Endothelial cell of umbilical vein (primary cell): ENCODE measurements around the gene HIP1. TPM values are rescaled to one million over a fixed set of nuclear protein-coding genes. Genes with fewer than 3 reads are reported as not detected.

Experiments
- BruUV-seq: library from RNA; stranded (reverse); fragments of 400-500 nt; replicated peaks from 2 replicates; lab custom pipeline; 2021; lab: Mats Ljungman, UMichigan
- CTCF ChIA-PET: fragments of 300-600, 350-600 bp; sonication (Branson Sonifier 250); formaldehyde crosslinking; loops from one replicate; lab custom pipeline; 2021; ENCODE audit warnings: antibody characterized with exemption, inconsistent platforms; lab: Charles Lee
- POLR2A ChIA-PET: fragments of 300-600, 350-600 bp; sonication (Branson Sonifier 250); formaldehyde crosslinking; loops from one replicate; lab custom pipeline; 2021; ENCODE audit warnings: antibody characterized with exemption, inconsistent platforms; lab: Charles Lee
- DNase-seq: peaks from one replicate; pipeline ENCODE4 v3.0.0-alpha.2; 2011; ENCODE audit warnings: low read depth, low spot score
- FAIRE-seq: peaks from 2 replicates; lab custom pipeline; 2011; peaks lifted over from hg19 to GRCh38; lab: Jason Lieb, UNC
- H2AFZ ChIP-seq: 2 replicates; pipeline ENCODE4 v1.6.0; 2012; ENCODE audit warnings: low read depth, low read length, control low read depth, inconsistent platforms
- H3K27ac ChIP-seq: 2 replicates; pipeline ENCODE4 v1.5.1; 2011; ENCODE audit warnings: low read depth, mild to moderate bottlenecking, control low read depth, low read length, moderate library complexity; ENCODE audit not compliant: insufficient read depth
- H3K27me3 ChIP-seq, 2 experiments: 2 replicates each; pipeline versions ENCODE4 v1.6.0 to v1.6.1; 2011; ENCODE audit warnings: low read length in 2 of 2, mixed read lengths in 1 of 2; ENCODE audit not compliant: control insufficient read depth in 2 of 2, insufficient read depth in 2 of 2
- H3K36me3 ChIP-seq, 2 experiments: 2 replicates in 1 of 2; 3 replicates in 1 of 2; pipeline ENCODE4 v1.5.1; 2011; ENCODE audit warnings: low read length in 2 of 2, mild to moderate bottlenecking in 1 of 2, moderate library complexity in 1 of 2; ENCODE audit not compliant: control insufficient read depth in 2 of 2, insufficient read depth in 2 of 2; ENCODE audit errors: extremely low read depth in 1 of 2
- H3K4me1 ChIP-seq: 3 replicates; pipeline ENCODE4 v1.5.1; 2011; ENCODE audit warnings: mild to moderate bottlenecking, low read length; ENCODE audit not compliant: control insufficient read depth, insufficient read depth; ENCODE audit errors: extremely low read depth
- H3K4me2 ChIP-seq: 2 replicates; pipeline ENCODE4 v1.6.1; 2011; ENCODE audit warnings: low read length, control low read depth, mixed read lengths; ENCODE audit not compliant: insufficient read depth
- H3K4me3 ChIP-seq, 3 experiments: fragments of 200-600 bp in 1 of 3; sonication (generic), shearing (Covaris generic) in 1 of 3; replicated peaks in 1 of 3; 2 replicates each; pipeline ENCODE4 v1.5.1; 2011 to 2016; ENCODE audit warnings: control low read depth in 3 of 3, low read length in 3 of 3, mild to moderate bottlenecking in 2 of 3, inconsistent platforms in 1 of 3, low read depth in 1 of 3, moderate library complexity in 1 of 3; ENCODE audit not compliant: insufficient read depth in 1 of 3
- H3K79me2 ChIP-seq: 2 replicates; pipeline ENCODE4 v1.6.0; 2012; ENCODE audit warnings: low read length, inconsistent platforms; ENCODE audit not compliant: control insufficient read depth, insufficient read depth
- H3K9ac ChIP-seq: replicated peaks from 2 replicates; pipeline ENCODE3; 2011; ENCODE audit warnings: low read length, control low read depth; ENCODE audit not compliant: insufficient read depth; ENCODE audit errors: extremely low read depth
- H3K9me1 ChIP-seq: replicated peaks from 3 replicates; pipeline ENCODE4 v1.6.0; 2011; ENCODE audit warnings: mild to moderate bottlenecking, low read length; ENCODE audit not compliant: control insufficient read depth, insufficient read depth; ENCODE audit errors: extremely low read depth
- H3K9me3 ChIP-seq: replicated peaks from 2 replicates; pipeline ENCODE4 v1.5.1; 2012; ENCODE audit warnings: low read length, inconsistent platforms; ENCODE audit not compliant: control insufficient read depth, insufficient read depth
- H4K20me1 ChIP-seq: replicated peaks from 2 replicates; pipeline ENCODE3; 2011; ENCODE audit warnings: mild to moderate bottlenecking, low read length; ENCODE audit not compliant: control insufficient read depth, insufficient read depth; ENCODE audit errors: extremely low read depth
- EZH2 ChIP-seq: IDR thresholded peaks from 2 replicates; pipeline ENCODE4 v1.6.1; 2012; ENCODE audit warnings: borderline replicate concordance, low read depth, mild to moderate bottlenecking, moderate library complexity, low read length, inconsistent platforms; ENCODE audit not compliant: severe bottlenecking
- FOS ChIP-seq: IDR thresholded peaks from 2 replicates; pipeline ENCODE4 v1.6.1; 2011; ENCODE audit warnings: mild to moderate bottlenecking, low read length, moderate library complexity, borderline replicate concordance; ENCODE audit not compliant: insufficient read depth
- GATA2 ChIP-seq: IDR thresholded peaks from 2 replicates; pipeline ENCODE4 v1.7.0; 2011; ENCODE audit warnings: low read depth, mild to moderate bottlenecking, moderate library complexity, mixed read lengths, low read length; ENCODE audit not compliant: insufficient read length, insufficient read depth
- JUN ChIP-seq: IDR thresholded peaks from 2 replicates; pipeline ENCODE4 v1.6.1; 2011; ENCODE audit warnings: borderline replicate concordance, low read depth; ENCODE audit not compliant: insufficient read length, insufficient read depth
- MYC ChIP-seq: IDR thresholded peaks from one replicate; pipeline ENCODE4 v1.6.1; 2011; ENCODE audit warnings: mild to moderate bottlenecking, low read depth, low read length
- POLR2A ChIP-seq: IDR thresholded peaks from 2 replicates; pipeline ENCODE4 v1.6.1; 2012; ENCODE audit warnings: low read depth, mild to moderate bottlenecking, control low read depth, low read length
- POLR2AphosphoS5 ChIP-seq: IDR thresholded peaks from 2 replicates; pipeline ENCODE4 v1.6.1; 2012; ENCODE audit warnings: low read depth, mild to moderate bottlenecking, control low read depth, low read length, moderate library complexity; ENCODE audit not compliant: insufficient read depth
- dilution Hi-C: fragments of 300-500 bp; cut with MboI; formaldehyde crosslinking; loops from one replicate; pipeline ENCODE4 v1.15.0; 2019; ENCODE audit warnings: low sequenced_read_pairs; ENCODE audit not compliant: extremely low pct_ligation_motif_present
- intact Hi-C: fragments of 100-400 bp; cut with micrococcal nuclease; formaldehyde crosslinking; loops from one replicate; pipeline ENCODE4 v1.10.0; 2022
- polyA plus RNA-seq, 4 experiments: library from polyadenylated mRNA; depleted of rRNA in 3 of 4; stranded (reverse) in 3 of 4; unstranded in 1 of 4; fragments of >200 nt; gene quantifications; 2 replicates each; pipeline versions ENCODE4 v1.2.1 to v1.2.3, GENCODE V29; 2011 to 2012; ENCODE audit warnings: missing spikeins in 1 of 4
- total RNA-seq: library from RNA; stranded (reverse); gene quantifications from 2 replicates; pipeline ENCODE4 v1.2.3, GENCODE V29; 2021
- TF ChIP-seq, protein P1 (sequence below), 2 donors: IDR thresholded peaks; 1 replicate in 1 of 2; 2 replicates in 1 of 2; pipeline ENCODE4 v1.5.1; 2011; ENCODE audit warnings: low read length in 2 of 2, mild to moderate bottlenecking in 2 of 2, moderate library complexity in 2 of 2, control low read depth in 1 of 2, inconsistent platforms in 1 of 2, low read depth in 1 of 2; ENCODE audit not compliant: insufficient read depth in 1 of 2; ENCODE audit errors: extremely low read depth in 1 of 2
- TF ChIP-seq, protein P2 (sequence below): IDR thresholded peaks from 2 replicates; pipeline ENCODE4 v1.6.1; 2011; ENCODE audit not compliant: insufficient read depth, insufficient read length

HIP1 gene
- total and polyA plus RNA-seq, 2 donors (not counting 3 experiments of a cell fraction or from before 2014, with no cell fraction given): 23.7 to 47.6 TPM

DNA sequence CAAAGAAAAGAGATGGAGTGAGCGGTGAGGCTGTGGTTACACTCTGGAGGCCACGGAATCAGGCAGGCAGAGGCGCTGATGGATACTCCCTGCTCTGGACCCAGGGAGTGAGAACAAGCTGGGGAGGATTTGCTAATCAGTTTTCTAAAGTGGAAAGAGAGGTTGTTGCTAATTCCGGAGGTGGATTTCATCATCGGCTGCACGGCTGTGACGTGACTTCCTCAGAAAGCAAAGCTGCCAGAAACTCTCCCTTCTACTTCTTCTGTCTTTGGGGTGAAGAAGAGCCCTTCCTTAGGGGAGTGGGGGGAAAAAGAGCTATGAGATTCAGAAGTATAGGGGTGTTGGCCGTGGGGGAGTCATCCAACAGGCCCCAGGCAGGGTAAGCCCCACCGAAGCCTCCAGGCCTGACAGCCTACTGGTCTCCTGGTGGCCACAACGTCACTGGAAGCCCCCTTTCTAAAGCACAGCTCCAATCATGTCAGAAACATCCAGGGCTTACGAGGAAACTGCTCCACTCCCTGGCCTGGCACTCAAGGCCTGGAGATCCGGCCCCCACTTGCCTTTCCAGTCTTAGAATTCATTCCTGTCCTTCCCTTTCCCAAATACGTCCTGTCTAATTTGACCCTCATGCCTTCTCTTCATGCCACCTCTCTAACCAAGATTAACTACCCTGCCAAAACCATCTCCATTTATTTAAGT lies 114.5 kb downstream of the HIP1 start:
- H3K27me3 ChIP-seq: no peaks in the 10 kb centered on the region
- no peak overlapping the region for H3K4me3 ChIP-seq
- TF ChIP-seq, protein P1, sequence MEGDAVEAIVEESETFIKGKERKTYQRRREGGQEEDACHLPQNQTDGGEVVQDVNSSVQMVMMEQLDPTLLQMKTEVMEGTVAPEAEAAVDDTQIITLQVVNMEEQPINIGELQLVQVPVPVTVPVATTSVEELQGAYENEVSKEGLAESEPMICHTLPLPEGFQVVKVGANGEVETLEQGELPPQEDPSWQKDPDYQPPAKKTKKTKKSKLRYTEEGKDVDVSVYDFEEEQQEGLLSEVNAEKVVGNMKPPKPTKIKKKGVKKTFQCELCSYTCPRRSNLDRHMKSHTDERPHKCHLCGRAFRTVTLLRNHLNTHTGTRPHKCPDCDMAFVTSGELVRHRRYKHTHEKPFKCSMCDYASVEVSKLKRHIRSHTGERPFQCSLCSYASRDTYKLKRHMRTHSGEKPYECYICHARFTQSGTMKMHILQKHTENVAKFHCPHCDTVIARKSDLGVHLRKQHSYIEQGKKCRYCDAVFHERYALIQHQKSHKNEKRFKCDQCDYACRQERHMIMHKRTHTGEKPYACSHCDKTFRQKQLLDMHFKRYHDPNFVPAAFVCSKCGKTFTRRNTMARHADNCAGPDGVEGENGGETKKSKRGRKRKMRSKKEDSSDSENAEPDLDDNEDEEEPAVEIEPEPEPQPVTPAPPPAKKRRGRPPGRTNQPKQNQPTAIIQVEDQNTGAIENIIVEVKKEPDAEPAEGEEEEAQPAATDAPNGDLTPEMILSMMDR (IDR thresholded peaks at IDR 0.05; ENCODE audit: extremely low read depth in 1 of 2, insufficient read depth in 1 of 2, low read depth in 1 of 2, low read length in 2 of 2): no peak
- TF ChIP-seq FOS (no peak), POLR2AphosphoS5 (no peak), GATA2 (no peak), JUN (no peak), POLR2A (no peak), EZH2 (no peak), MYC (no peak)
- TF ChIP-seq, protein P2, sequence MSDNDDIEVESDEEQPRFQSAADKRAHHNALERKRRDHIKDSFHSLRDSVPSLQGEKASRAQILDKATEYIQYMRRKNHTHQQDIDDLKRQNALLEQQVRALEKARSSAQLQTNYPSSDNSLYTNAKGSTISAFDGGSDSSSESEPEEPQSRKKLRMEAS: no peak
- no peaks in the 10 kb centered on the region for H3K79me2 ChIP-seq
- ChIA-PET CTCF (interaction anchor here (1.0 to 1.3 kb wide), 4 partner anchors 10 to 138 kb away, joined by 3 read pairs; no protein-coding TSS in a partner anchor), POLR2A (no interaction called here)
- H3K36me3 ChIP-seq: no peaks in the 10 kb centered on the region
- BruUV-seq: no TSS peak
- FAIRE-seq: no peak
- intact Hi-C loops: no loop called here
- H3K27ac ChIP-seq: no peak overlapping the region
- H3K9ac ChIP-seq: no peak overlapping the region
- no peak overlapping the region for H2AFZ ChIP-seq
- dilution Hi-C loops: no loop called here
- DNase-seq: no peak
- H3K9me3 ChIP-seq: no peaks in the 10 kb centered on the region
- no peaks in the 10 kb centered on the region for H3K9me1 ChIP-seq
- H3K4me2 ChIP-seq: no peak overlapping the region
- no peaks in the 10 kb centered on the region for H4K20me1 ChIP-seq
- H3K4me1 ChIP-seq: no peaks in the 10 kb centered on the region
